Neural cell (in vitro differentiated cells): ENCODE measurements around the gene RING1. TPM values are rescaled to one million over a fixed set of nuclear protein-coding genes. Genes with fewer than 3 reads are reported as not detected.

Experiments
- H2AFZ ChIP-seq: fragments of 200-600, 300-800 bp; sonication (generic), shearing (Covaris generic); 2 replicates; pipeline ENCODE4 v1.6.0; 2014; ENCODE audit warnings: low read depth, mild to moderate bottlenecking, antibody characterized with exemption, low read length, moderate library complexity
- H3F3A ChIP-seq: fragments of 200-600 bp; shearing (Covaris generic); 2 replicates; pipeline ENCODE4 v1.6.1; 2016; ENCODE audit warnings: mild to moderate bottlenecking, moderate library complexity, mixed read lengths, antibody characterized with exemption, low read length; ENCODE audit not compliant: insufficient read depth, poor library complexity, severe bottlenecking
- H3K27ac ChIP-seq: fragments of 200-600, 300-800 bp; sonication (generic), shearing (Covaris generic); 2 replicates; pipeline ENCODE4 v1.5.1; 2014; ENCODE audit warnings: mild to moderate bottlenecking, low read length, moderate library complexity
- H3K27me3 ChIP-seq: fragments of 300-800, 200-600 bp; sonication (generic), shearing (Covaris generic); 2 replicates; pipeline ENCODE4 v1.6.0; 2014; ENCODE audit warnings: mild to moderate bottlenecking, low read depth, low read length, moderate library complexity; ENCODE audit not compliant: insufficient read depth
- H3K36me3 ChIP-seq: fragments of 300-800, 200-600 bp; sonication (generic), shearing (Covaris generic); 2 replicates; pipeline ENCODE4 v1.5.1; 2014; ENCODE audit warnings: mild to moderate bottlenecking, antibody characterized with exemption, low read length, moderate library complexity; ENCODE audit not compliant: insufficient read depth
- H3K4me2 ChIP-seq: fragments of 300-800, 200-600 bp; sonication (generic), shearing (Covaris generic); 2 replicates; pipeline ENCODE4 v1.6.0; 2014; ENCODE audit warnings: mild to moderate bottlenecking, low read length
- H3K4me3 ChIP-seq: fragments of 300-800, 200-600 bp; sonication (generic), shearing (Covaris generic); 2 replicates; pipeline ENCODE4 v1.5.1; 2014; ENCODE audit warnings: mild to moderate bottlenecking, low read length, moderate library complexity
- H3K79me2 ChIP-seq: fragments of 200-600 bp; shearing (Covaris generic); replicated peaks from 2 replicates; pipeline ENCODE4 v1.6.0; 2014; ENCODE audit warnings: mild to moderate bottlenecking, low read length, moderate library complexity; ENCODE audit not compliant: insufficient read depth
- H3K9ac ChIP-seq: fragments of 300-800, 200-600 bp; sonication (generic), shearing (Covaris generic); 2 replicates; pipeline ENCODE4 v1.6.1; 2016; ENCODE audit warnings: mild to moderate bottlenecking, low read length, mixed read lengths
- H3K9me2 ChIP-seq: fragments of 200-600 bp; shearing (Covaris generic); 2 replicates; pipeline ENCODE4 v1.6.1; 2016; ENCODE audit warnings: mild to moderate bottlenecking, low read length, mixed read lengths; ENCODE audit not compliant: insufficient read depth
- H3K9me3 ChIP-seq: fragments of 200-600, 300-800 bp; sonication (generic), shearing (Covaris generic); 2 replicates; pipeline ENCODE4 v1.6.1; 2016; ENCODE audit warnings: mild to moderate bottlenecking, mixed run types, low read length, moderate library complexity, mixed read lengths
- H4K20me1 ChIP-seq: fragments of 200-600 bp; shearing (Covaris generic); 2 replicates; pipeline ENCODE4 v1.6.1; 2016; ENCODE audit warnings: mild to moderate bottlenecking, mixed run types; ENCODE audit not compliant: insufficient read depth
- EP300 ChIP-seq: fragments of 450-650 bp; conservative IDR thresholded peaks from 2 replicates; pipeline ENCODE4 v1.6.1; 2014; ENCODE audit warnings: antibody characterized with exemption, mild to moderate bottlenecking, moderate library complexity; ENCODE audit not compliant: poor library complexity, severe bottlenecking
- EZH2 ChIP-seq: fragments of 200-600, 300-800 bp; shearing (Covaris generic), sonication (generic); IDR thresholded peaks from 2 replicates; pipeline ENCODE4 v1.6.1; 2014; ENCODE audit warnings: antibody characterized with exemption, low read length, borderline replicate concordance, mild to moderate bottlenecking; ENCODE audit not compliant: insufficient read depth, poor library complexity, severe bottlenecking
- MXI1 ChIP-seq: fragments of 450-650 bp; conservative IDR thresholded peaks from 2 replicates; pipeline ENCODE4 v1.6.1; 2014; ENCODE audit warnings: antibody characterized with exemption, mild to moderate bottlenecking; ENCODE audit not compliant: poor library complexity, severe bottlenecking
- POLR2AphosphoS5 ChIP-seq: IDR thresholded peaks from 2 replicates; pipeline ENCODE4 v1.6.1; 2012
- RAD21 ChIP-seq: fragments of 450-650 bp; conservative IDR thresholded peaks from 2 replicates; pipeline ENCODE4 v1.6.1; 2014; ENCODE audit warnings: antibody characterized with exemption, mild to moderate bottlenecking, moderate library complexity
- SMC3 ChIP-seq: fragments of 450-650 bp; conservative IDR thresholded peaks from 2 replicates; pipeline ENCODE4 v1.6.1; 2014; ENCODE audit warnings: antibody characterized with exemption, mild to moderate bottlenecking, moderate library complexity; ENCODE audit not compliant: poor library complexity
- TAF1 ChIP-seq: IDR thresholded peaks from 2 replicates; pipeline ENCODE4 v1.6.1; 2012; ENCODE audit warnings: low read depth
- polyA plus RNA-seq: library from polyadenylated mRNA; depleted of rRNA; stranded (reverse); fragments of >200 nt; gene quantifications from 2 replicates; pipeline ENCODE4 v1.2.3, GENCODE V29; 2014
- TF ChIP-seq, protein P1 (sequence below): IDR thresholded peaks from 2 replicates; pipeline ENCODE4 v1.6.1; 2012; ENCODE audit warnings: borderline replicate concordance
- TF ChIP-seq, protein P2 (sequence below): fragments of 450-650 bp; IDR thresholded peaks from 2 replicates; pipeline ENCODE4 v1.5.1; 2014; ENCODE audit warnings: antibody characterized with exemption, mild to moderate bottlenecking, moderate library complexity; ENCODE audit not compliant: poor library complexity, severe bottlenecking

Gene RING1
- polyA plus RNA-seq, 1 donor from 2014 or later: 107 TPM

- TF ChIP-seq RAD21 (no peak), MXI1 (no peak), TAF1 (no peak), EZH2 (no peak), EP300 (no peak), POLR2AphosphoS5 (no peak), SMC3 (no peak)
- TF ChIP-seq, protein P1, sequence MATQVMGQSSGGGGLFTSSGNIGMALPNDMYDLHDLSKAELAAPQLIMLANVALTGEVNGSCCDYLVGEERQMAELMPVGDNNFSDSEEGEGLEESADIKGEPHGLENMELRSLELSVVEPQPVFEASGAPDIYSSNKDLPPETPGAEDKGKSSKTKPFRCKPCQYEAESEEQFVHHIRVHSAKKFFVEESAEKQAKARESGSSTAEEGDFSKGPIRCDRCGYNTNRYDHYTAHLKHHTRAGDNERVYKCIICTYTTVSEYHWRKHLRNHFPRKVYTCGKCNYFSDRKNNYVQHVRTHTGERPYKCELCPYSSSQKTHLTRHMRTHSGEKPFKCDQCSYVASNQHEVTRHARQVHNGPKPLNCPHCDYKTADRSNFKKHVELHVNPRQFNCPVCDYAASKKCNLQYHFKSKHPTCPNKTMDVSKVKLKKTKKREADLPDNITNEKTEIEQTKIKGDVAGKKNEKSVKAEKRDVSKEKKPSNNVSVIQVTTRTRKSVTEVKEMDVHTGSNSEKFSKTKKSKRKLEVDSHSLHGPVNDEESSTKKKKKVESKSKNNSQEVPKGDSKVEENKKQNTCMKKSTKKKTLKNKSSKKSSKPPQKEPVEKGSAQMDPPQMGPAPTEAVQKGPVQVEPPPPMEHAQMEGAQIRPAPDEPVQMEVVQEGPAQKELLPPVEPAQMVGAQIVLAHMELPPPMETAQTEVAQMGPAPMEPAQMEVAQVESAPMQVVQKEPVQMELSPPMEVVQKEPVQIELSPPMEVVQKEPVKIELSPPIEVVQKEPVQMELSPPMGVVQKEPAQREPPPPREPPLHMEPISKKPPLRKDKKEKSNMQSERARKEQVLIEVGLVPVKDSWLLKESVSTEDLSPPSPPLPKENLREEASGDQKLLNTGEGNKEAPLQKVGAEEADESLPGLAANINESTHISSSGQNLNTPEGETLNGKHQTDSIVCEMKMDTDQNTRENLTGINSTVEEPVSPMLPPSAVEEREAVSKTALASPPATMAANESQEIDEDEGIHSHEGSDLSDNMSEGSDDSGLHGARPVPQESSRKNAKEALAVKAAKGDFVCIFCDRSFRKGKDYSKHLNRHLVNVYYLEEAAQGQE: no peak
- TF ChIP-seq, protein P2, sequence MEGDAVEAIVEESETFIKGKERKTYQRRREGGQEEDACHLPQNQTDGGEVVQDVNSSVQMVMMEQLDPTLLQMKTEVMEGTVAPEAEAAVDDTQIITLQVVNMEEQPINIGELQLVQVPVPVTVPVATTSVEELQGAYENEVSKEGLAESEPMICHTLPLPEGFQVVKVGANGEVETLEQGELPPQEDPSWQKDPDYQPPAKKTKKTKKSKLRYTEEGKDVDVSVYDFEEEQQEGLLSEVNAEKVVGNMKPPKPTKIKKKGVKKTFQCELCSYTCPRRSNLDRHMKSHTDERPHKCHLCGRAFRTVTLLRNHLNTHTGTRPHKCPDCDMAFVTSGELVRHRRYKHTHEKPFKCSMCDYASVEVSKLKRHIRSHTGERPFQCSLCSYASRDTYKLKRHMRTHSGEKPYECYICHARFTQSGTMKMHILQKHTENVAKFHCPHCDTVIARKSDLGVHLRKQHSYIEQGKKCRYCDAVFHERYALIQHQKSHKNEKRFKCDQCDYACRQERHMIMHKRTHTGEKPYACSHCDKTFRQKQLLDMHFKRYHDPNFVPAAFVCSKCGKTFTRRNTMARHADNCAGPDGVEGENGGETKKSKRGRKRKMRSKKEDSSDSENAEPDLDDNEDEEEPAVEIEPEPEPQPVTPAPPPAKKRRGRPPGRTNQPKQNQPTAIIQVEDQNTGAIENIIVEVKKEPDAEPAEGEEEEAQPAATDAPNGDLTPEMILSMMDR: no peak
- no peaks in the 10 kb centered on the region for H3K36me3 ChIP-seq
Measured at GRCh38 chr6:33167374-33168283, 40.7 kb upstream of the RING1 start.

DNA sequence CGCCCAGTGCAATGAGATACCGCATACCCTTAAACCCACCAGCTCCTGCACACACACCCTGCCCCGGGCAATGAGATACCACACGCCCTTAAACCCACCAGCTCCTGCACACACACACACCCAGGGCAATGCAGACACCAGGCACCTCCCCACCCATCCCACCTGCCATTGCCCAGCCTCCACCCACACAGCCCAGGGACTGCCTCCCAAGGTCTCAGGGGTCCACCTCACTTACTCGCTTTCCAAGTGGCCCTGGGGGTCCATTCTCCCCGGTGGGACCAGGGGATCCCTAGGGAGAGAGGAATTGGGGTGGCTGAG is 40.1 kb upstream of the RING1 start:
- Histone ChIP-seq H2AFZ (no peak overlapping the region), H3K4me3 (no peak overlapping the region), H3K27me3 (no peaks in the 10 kb centered on the region), H3K36me3 (no peaks in the 10 kb centered on the region), H3F3A (no peaks in the 10 kb centered on the region), H3K4me2 (no peak overlapping the region), H3K9ac (no peak overlapping the region), H3K9me3 (no peaks in the 10 kb centered on the region), H4K20me1 (no peaks in the 10 kb centered on the region), H3K79me2 (no peaks in the 10 kb centered on the region), H3K9me2 (no peaks in the 10 kb centered on the region), H3K27ac (no peak overlapping the region)
- TF ChIP-seq, protein P2: no peak
- TF ChIP-seq RAD21 (no peak), POLR2AphosphoS5 (no peak), SMC3 (no peak), EZH2 (no peak), TAF1 (no peak), EP300 (no peak), MXI1 (no peak)
- TF ChIP-seq, protein P1: no peak

More at GRCh38 chr6:33167374-33168283, 40.7 kb upstream of the RING1 start:
- Histone ChIP-seq H3K4me3 (no peak overlapping the region), H4K20me1 (no peaks in the 10 kb centered on the region), H3K4me2 (no peak overlapping the region), H3K9me2 (no peaks in the 10 kb centered on the region), H3K9ac (no peak overlapping the region), H3K27me3 (no peaks in the 10 kb centered on the region), H3K79me2 (no peaks in the 10 kb centered on the region), H2AFZ (no peak overlapping the region), H3K27ac (no peak overlapping the region), H3F3A (no peaks in the 10 kb centered on the region), H3K9me3 (no peaks in the 10 kb centered on the region)
